AG09309 (cell line): ENCODE data around the gene SPOCD1.
A peak's percentile ranks its signal among the peaks of the same experiment; 100 is the strongest.

ENCODE experiments used
- DNase-seq: peaks from one replicate; pipeline ENCODE4 v3.0.0-alpha.2; 2010; ENCODE audit warnings: low read depth
- H3K4me3 ChIP-seq: 2 replicates; pipeline ENCODE4 v1.5.1; 2011; ENCODE audit warnings: mild to moderate bottlenecking, low read depth, low read length, moderate library complexity; ENCODE audit not compliant: control insufficient read depth
- TF ChIP-seq, protein P1 (sequence below): IDR thresholded peaks from 2 replicates; pipeline ENCODE4 v1.5.1; 2011; ENCODE audit warnings: mild to moderate bottlenecking, low read depth, low read length, inconsistent platforms; ENCODE audit not compliant: insufficient read depth, control insufficient read depth; ENCODE audit errors: missing control alignments

The SPOCD1 gene

DNA sequence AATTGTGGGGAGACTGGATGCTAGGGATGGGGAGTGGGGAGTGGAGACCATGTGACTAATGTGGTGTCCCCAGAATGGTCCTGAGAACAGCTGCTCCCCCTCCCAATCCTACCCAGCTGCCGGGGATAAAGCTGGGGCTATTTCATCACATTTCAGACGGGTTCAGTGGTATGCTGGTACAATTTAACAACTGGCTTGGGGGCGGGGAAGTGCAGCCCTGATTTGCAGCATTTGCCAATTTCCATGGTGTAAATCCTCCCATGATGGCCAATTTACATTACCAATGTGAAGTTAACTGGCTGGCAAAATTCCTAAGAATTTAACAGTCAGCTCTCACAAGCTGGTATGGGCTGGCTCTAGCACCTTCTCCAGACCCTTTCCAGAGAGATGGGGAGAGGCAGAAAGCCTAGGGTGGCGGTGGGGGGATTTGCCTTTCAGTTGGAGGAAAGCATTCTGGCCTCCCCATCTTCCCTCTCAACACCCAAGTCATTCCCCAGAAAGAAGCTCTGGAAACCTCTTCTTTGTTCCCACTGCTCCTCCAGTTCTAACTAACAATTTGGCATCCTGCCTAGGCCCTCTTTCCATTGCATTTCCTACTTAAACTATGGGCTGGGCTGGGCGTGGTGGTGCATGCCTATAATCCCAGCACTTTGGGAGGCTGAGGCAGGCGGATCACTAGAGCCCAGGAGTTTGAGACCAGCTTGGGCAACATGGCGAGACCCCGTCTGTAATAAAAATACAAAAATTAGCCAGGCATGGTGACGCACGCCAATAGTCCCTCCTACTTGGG is 40.4 kb downstream of the SPOCD1 start:
- no peak overlapping the region for H3K4me3 ChIP-seq
- DNase-seq: no peak

GRCh38 chr1:31774495-31774894 is 41.3 kb downstream of the SPOCD1 start:
- TF ChIP-seq, protein P1, sequence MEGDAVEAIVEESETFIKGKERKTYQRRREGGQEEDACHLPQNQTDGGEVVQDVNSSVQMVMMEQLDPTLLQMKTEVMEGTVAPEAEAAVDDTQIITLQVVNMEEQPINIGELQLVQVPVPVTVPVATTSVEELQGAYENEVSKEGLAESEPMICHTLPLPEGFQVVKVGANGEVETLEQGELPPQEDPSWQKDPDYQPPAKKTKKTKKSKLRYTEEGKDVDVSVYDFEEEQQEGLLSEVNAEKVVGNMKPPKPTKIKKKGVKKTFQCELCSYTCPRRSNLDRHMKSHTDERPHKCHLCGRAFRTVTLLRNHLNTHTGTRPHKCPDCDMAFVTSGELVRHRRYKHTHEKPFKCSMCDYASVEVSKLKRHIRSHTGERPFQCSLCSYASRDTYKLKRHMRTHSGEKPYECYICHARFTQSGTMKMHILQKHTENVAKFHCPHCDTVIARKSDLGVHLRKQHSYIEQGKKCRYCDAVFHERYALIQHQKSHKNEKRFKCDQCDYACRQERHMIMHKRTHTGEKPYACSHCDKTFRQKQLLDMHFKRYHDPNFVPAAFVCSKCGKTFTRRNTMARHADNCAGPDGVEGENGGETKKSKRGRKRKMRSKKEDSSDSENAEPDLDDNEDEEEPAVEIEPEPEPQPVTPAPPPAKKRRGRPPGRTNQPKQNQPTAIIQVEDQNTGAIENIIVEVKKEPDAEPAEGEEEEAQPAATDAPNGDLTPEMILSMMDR: no peak
- no peak for DNase-seq
- no peak overlapping the region for H3K4me3 ChIP-seq

More for the DNA sequence above, 40.4 kb downstream of the SPOCD1 start:
- TF ChIP-seq, protein P1: no peak

- no peak overlapping the region for H3K4me3 ChIP-seq
- TF ChIP-seq, protein P1: no peak
- no peak for DNase-seq
These were observed 42.0 kb downstream of the SPOCD1 start for GRCh38 chr1:31773861-31774260.

DNA sequence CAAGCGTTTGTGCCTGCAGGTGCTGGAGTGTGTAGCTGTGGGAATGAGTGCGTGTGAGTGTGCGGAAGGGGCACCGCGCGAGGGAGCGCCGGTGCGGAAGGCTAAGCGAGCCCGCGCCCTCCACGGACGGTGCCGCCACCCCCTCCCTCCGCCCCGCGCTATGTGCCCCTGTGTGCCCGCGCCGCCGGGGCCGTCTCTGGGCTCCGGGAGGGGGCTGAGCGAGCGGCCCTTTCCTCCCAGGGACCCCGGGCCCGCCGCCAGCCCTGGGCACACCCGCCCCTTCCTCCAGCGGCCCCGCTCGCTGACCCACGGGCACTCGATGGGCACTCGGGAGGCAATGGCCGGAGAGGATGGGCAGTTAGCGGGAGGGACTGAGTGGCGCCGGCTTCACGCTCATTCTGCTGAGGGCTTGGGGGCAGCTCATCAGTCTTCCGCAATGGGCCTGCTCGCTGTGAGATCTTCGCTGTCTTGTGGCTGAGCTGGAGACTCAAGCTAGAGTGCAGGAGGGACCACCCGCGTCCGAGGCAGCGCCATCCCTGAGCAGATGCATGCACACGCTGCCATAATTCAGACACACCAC is 43.1 kb downstream of the SPOCD1 start:
- H3K4me3 ChIP-seq: peak overlapping the region; percentile 34; the same call in 1 of the 2 replicates
- no peak for DNase-seq
- TF ChIP-seq, protein P1: no peak

- DNase-seq: no peak
- TF ChIP-seq, protein P1: peak; percentile 19
- H3K4me3 ChIP-seq: peak overlapping the region; percentile 34
These were observed 43.7 kb downstream of the SPOCD1 start for GRCh38 chr1:31771891-31772668.

DNA sequence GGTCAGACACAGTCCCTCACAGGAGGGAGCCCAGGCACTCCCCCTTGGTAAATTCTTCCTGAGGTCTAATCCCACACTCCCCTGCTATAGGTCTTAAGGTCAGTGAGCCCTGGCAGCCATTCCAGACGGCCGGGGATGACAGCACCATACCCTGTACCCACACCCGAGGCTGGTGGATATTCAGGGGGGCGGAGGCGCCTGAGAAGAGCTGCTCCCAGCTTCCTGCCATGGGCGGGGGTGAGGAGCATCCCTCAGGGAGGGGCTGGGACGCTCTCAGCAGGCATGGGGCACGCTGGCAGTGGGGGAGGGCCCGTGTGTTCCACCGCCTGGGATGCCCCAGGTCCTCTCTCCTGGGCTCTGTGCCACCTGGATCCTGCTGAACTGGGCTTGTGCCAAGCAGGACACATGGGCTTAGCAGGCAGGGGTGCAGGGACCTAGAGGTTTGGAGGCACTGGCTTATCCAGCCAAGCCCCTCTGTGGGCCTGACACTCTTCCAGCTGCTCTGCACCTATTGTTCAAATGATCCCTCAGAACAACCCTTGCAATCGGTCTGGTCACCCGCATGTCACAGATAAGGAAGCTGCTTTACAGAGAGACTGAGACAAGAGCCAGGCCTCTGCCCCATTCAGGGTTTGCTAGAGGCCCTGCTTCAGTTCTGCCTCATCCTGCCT is 46.0 kb downstream of the SPOCD1 start:
- TF ChIP-seq, protein P1: no peak
- DNase-seq: no peak
- no peak overlapping the region for H3K4me3 ChIP-seq
